HG03039 (cell line): ENCODE results near the gene BCL6.
A peak's percentile ranks its signal among the peaks of the same experiment; 100 is the strongest.

Experiments used
- ATAC-seq: cut with Tn5 transposase; IDR thresholded peaks from one replicate; pipeline ENCODE4 v1.9.1; 2021; ENCODE audit warnings: mild to moderate bottlenecking, moderate library complexity; ENCODE audit not compliant: unreplicated experiment

BCL6 gene

GRCh38 chr3:187745201-187746058 is at the start of gene BCL6:
Gene BCL6 (minus strand): TSS chr3:187745468. CDS start chr3:187733693, 11,775 bp downstream.
- peak; percentile 73 for ATAC-seq

GRCh38 chr3:187794731-187795130 is 49.5 kb upstream of the BCL6 start:
- no peak for ATAC-seq

- no peak for ATAC-seq
Measured at GRCh38 chr3:187793618-187794017, 48.4 kb upstream of the BCL6 start.

GRCh38 chr3:187792521-187792920 is 47.3 kb upstream of the BCL6 start:
- no peak for ATAC-seq

- ATAC-seq, result no peak
Measured at GRCh38 chr3:187789872-187790271, 44.6 kb upstream of the BCL6 start.

GRCh38 chr3:187788984-187789857 is 44.0 kb upstream of the BCL6 start:
- ATAC-seq, result no peak

- no peak for ATAC-seq
Measured at GRCh38 chr3:187783098-187783497, 37.8 kb upstream of the BCL6 start.

GRCh38 chr3:187782006-187782405 is 36.7 kb upstream of the BCL6 start:
- no peak for ATAC-seq

GRCh38 chr3:187781001-187781400 is 35.7 kb upstream of the BCL6 start:
- ATAC-seq, result no peak

- no peak for ATAC-seq
Measured at GRCh38 chr3:187778726-187779125, 33.5 kb upstream of the BCL6 start.

GRCh38 chr3:187777331-187777941 is 32.2 kb upstream of the BCL6 start:
- no peak for ATAC-seq

- no peak for ATAC-seq
Measured at GRCh38 chr3:187775549-187775948, 30.3 kb upstream of the BCL6 start.

- ATAC-seq, result no peak
Measured at GRCh38 chr3:187774185-187774789, 29.0 kb upstream of the BCL6 start.

- peak; percentile 71 for ATAC-seq
Measured at GRCh38 chr3:187773233-187774184, 28.2 kb upstream of the BCL6 start.

- ATAC-seq, result peak; percentile 59
Measured at GRCh38 chr3:187770224-187770623, 25.0 kb upstream of the BCL6 start.

- no peak for ATAC-seq
Measured at GRCh38 chr3:187769771-187770170, 24.5 kb upstream of the BCL6 start.

- no peak for ATAC-seq
Measured at GRCh38 chr3:187767266-187768012, 22.2 kb upstream of the BCL6 start.

- no peak for ATAC-seq
Measured at GRCh38 chr3:187765342-187765741, 20.1 kb upstream of the BCL6 start.
